HG03159 (cell line): ENCODE measurements around the gene SLC38A2.
"Not testable (repeated sequence)": the region's sequence is repeated elsewhere in the genome, so short reads cannot be mapped to it uniquely, and the experiment has no call there.

Source experiments
- ATAC-seq: cut with Tn5 transposase; IDR thresholded peaks from one replicate; pipeline ENCODE4 v1.9.1; 2021; ENCODE audit warnings: mild to moderate bottlenecking, moderate library complexity; ENCODE audit not compliant: unreplicated experiment

The SLC38A2 gene

DNA sequence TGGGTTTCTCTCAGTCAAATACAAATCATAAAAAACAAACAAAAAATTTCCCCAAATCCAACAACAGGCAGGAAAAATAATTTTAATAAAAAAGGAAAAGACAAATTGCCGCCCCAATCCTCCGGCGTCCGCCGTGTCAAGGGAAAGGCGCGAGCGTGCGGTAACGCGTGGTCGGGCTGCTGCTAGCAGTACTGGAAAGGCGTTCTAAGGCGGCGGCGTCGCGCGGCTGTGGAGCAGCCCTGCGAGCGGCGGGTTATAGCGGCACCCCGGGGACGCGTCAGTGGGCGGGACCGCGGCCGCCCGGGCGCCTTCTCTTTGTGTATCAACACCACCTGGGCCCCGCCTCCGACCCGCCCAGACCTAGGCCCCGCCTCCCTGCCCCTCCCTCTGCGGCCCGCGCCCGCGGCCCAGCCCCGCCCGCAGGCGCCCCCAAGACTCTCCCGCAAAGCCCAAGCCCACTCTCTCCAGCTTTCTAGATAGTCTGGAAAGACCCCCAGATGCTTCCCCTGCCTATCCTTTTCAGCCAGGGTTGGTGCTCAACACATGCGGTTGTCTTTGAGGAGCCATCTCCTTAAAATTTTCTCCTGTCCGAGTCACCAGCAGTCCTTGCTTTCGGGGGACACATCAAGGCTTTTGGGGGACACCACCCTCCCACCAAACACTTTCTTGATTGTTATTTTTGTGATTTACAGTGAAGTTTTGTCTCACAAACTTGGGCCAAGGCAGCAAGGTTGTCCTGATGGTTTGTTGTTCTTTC, at the start of gene SLC38A2:
Gene SLC38A2 (minus strand): TSS at position 230 of the 757 bp plus-strand sequence. CDS start 1,480 bp downstream, outside the sequence.
- ATAC-seq = peak; percentile 81

- no peak for ATAC-seq
These were observed 47.1 kb upstream of the SLC38A2 start for GRCh38 chr12:46419675-46420074.

DNA sequence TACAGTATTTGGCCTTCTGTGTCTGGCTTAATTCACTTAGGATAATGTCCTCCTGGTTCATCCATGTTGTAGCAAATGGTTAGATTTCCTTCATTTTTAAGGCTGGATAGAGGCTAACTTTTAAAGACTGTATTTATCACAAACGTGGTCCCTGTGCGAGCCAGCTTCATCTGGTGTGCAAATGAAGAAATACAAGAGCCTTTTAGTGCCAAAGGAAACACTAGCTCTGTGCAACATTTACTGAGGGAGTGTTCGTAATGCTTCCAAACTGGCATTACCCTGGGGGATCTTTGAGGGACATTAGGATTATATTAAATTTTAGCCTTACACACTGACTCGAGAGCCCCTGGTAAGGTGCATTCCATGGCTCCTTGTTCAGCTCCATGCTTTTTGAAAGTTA, 43.0 kb upstream of the SLC38A2 start:
- no peak for ATAC-seq

GRCh38 chr12:46414591-46415268, 42.2 kb upstream of the SLC38A2 start:
- ATAC-seq = no peak

GRCh38 chr12:46413368-46413767, 40.8 kb upstream of the SLC38A2 start:
- no peak for ATAC-seq

GRCh38 chr12:46412857-46413256, 40.3 kb upstream of the SLC38A2 start:
- ATAC-seq = no peak

DNA sequence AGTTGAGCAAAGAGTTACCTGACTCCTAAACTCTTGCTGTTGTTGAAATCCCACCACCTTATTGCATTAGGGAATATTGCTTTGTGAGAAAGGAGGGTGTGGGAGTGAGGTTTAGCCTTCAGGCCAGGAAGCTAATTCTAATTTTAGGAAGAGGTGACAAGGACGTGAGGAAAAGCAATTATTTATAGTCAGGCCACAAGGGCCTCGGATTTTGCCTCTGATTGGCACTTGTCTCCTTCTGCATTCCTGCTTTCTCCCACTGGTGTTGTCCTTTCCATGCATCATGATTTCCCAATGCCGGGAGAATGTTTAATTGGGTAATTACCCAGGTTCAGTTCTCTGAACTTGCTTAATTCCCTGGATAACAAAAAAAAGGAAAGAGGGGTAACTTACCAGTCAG, 37.9 kb upstream of the SLC38A2 start:
- no peak for ATAC-seq

DNA sequence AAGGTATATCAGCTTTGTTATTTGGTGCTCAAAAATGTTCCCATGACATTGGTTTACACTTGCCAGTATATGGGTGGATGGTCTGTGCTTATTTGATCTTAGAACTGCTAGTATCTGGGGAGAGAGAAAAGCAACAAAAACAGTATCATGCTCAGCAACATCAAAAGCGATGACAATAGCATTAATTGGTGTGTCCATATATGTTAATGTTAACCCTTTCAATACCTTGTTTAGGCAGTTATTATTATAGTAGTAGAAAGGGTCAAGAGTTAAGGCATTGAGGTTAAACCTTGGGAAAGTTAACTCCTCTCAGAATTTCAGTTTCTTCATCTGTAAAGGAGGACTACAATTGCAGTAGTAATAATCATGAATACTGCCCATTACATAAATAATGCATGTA, 37.4 kb upstream of the SLC38A2 start:
- ATAC-seq = no peak

- no peak for ATAC-seq
These were observed 36.8 kb upstream of the SLC38A2 start for GRCh38 chr12:46409342-46409741.

GRCh38 chr12:46408441-46408840, 35.9 kb upstream of the SLC38A2 start:
- ATAC-seq = no peak

DNA sequence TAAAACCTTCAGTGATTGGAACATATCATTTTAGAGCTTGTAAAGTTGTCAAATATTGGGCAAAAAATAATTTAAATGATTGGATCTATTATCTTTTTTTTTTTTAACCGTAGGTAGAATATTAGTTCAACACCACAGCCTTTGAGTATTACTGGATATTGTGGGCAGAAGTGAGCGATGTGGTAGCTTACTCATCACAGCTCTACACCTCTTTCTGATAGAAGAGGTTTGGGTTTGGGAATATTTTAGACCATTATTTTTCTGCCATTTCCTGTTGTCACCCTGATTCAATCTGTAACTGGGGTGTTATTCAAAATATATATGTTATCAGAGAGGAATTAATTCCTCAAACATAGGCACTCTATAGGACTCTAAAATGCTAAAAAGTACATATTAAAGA, 34.8 kb upstream of the SLC38A2 start:
- no peak for ATAC-seq

DNA sequence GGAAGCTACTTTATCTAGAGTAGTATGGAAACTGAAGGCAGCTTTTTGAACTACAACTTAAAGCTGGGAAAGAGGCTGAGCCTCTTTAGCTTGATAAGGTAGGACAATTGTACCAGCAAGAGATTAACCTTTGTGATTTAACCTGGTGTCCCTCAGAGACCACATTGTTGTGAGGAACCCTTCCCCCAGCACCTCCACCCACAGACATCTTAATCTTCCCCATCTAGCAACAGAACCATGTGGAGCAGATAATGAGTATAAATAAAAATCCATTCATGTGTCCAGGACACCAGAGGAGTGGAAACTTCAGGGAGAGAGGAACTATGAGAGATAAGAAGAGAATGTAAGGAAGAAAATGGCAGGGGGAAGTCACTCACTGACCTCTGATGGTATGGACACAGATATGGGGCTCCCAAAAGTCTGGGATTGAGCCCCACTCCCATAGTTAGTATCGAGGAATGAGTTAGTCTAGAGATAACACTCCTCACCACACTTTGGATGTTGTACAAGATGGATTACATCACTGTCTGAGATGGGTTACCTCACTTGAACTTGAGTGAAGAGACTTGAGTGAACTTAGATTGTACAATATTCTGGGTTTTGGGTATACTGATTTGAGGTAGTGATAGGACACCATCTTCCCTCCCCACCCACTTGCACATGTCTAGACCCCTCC, 33.9 kb upstream of the SLC38A2 start:
- ATAC-seq = no peak

- ATAC-seq = no peak
These were observed 32.2 kb upstream of the SLC38A2 start for GRCh38 chr12:46404733-46405132.

DNA sequence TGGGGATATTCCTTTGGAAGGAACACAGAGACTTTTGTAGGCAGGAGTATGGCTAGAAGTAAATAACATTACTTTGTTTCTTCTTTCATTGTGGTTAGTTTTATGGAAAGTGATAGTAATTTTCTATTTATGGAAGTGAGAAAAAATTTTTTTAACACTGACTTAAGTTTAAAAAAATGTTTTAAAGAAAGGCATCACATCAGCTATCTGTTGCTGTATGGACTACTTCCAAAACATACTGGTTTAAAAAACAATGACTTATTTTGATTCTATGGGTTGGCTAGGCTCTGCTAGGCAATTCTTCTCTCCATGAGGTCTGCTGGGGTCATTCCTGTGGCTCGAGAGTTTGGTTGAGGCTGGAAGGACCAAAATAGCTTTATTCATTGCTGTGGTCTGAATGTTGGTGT, 31.7 kb upstream of the SLC38A2 start:
- no peak for ATAC-seq

DNA sequence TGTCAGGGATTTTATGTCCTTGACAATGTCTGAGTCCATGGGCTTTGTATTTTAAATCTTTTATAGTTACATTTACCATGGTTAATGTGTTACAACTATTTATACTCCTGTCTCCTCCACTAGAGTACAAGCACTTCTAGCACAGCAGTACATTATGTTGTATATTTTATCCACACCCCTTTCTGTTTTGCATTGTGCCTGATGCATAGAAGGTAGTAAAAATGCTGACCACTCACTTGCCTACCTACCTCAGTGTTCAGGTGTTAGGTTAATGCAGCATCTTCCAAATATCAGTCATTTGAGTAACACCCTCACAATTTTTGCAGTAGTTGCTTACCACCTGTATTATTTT, 31.1 kb upstream of the SLC38A2 start:
- ATAC-seq = no peak

DNA sequence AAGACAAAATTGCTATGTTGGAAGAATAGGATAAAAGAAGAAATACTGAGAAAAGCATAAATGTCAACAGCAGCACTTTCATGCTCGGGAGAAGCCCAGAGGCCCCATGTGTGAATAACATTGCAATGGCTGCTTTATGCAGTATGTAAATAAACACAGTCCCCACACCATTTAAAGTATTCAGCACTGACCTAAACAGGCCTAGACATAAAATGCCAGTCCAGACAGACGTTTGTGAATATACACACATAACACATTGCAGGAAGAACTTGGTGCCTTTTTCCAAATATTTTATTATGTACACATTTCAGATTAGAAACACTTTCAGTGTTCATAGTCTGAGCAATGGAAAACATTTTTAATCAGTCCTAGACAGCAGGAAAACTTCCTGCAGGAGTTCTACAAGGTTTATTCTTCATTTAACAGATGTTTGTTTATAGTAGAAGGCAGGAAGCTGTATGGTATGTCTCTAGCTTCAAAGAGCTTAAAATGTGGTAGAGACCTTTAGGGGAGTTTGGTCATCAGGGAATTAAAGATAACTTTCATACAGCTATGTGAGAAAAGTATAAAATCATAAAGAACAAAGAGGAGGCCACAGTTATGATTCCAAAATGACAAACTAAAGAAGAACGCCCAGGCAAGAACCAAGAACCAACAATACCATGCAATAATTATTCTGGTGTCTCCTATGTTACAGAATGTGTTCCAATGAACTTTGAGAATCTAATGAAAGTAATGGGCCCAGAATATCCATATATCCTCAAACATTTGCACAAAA, 30.6 kb upstream of the SLC38A2 start:
- no peak for ATAC-seq

DNA sequence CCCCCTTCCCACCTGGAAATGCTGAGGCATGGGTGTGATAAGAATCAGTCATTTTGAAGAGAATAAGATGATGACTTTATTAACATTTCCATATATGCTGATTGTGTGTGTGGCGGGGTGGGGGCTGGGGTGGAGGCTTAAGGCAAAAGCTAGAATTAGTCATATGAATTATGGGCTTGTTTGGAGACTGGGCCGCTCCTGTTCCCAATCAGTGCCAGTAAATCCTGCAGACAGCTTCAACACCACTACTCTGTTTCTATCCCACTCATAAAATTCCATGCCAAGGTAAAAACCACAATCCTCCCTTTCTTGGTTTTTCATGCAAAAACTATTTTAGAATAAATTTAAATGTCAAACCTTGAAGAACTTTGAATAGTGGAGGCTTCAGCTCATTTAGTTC, 29.9 kb upstream of the SLC38A2 start:
- no peak for ATAC-seq

DNA sequence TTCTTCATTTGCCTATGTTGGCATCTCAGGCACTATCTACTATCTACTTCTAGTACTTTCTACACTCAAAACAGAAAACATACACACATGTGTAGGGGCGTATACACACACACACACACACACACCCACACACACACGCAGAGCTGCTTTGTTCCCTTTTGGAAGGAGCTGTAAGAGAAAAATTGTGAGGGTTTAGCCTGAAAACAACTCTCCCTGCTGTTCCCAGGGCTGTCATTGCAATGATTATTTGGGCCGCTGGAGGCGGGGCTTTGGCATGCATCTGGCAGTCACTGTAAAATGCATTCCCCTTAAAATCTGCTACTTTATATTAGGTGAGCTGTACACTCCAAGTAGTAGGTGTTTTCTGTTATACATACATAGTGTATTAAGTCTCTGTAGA, 29.1 kb upstream of the SLC38A2 start:
- ATAC-seq = no peak

- no peak for ATAC-seq
These were observed 27.8 kb upstream of the SLC38A2 start for GRCh38 chr12:46400406-46400805.

DNA sequence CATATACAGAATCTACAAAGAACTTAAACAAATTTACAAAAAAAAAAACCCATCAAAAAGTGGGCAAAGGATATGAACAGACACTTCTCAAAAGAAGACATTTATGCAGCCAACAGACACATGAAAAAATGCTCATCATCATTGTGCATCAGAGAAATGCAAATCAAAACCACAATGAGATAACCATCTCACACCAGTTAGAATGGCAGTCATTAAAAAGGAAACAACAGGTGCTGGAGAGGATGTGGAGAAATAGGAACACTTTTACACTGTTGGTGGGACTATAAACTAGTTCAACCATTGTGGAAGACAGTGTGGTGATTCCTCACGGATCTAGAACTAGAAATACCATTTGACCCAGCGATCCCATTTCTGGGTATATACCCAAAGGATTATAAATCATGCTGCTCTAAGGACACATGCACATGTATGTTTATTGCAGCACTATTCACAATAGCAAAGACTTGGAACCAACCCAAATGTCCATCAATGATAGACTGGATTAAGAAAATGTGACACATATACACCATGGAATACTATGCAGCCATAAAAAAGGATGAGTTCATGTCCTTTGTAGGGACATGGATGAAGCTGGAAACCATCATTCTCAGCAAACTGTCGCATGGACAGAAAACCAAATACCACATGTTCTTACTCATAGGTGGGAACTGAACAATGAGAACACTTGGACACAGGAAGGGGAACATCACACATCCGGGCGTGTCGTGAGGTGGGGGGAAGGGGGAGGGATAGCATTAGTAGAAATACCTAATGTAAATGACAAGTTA, 27.1 kb upstream of the SLC38A2 start:
- not testable (repeated sequence) for ATAC-seq
